TTC549 (cell line): Measurements from ENCODE around the gene SLC23A2.
"Not testable (repeated sequence)": the region's sequence is repeated elsewhere in the genome, so short reads cannot be mapped to it uniquely, and the experiment has no call there.

ENCODE experiments used
- FAIRE-seq: peaks from 2 replicates; lab custom pipeline; 2012; peaks lifted over from hg19 to GRCh38; lab: Jason Lieb, UNC

The SLC23A2 gene

DNA sequence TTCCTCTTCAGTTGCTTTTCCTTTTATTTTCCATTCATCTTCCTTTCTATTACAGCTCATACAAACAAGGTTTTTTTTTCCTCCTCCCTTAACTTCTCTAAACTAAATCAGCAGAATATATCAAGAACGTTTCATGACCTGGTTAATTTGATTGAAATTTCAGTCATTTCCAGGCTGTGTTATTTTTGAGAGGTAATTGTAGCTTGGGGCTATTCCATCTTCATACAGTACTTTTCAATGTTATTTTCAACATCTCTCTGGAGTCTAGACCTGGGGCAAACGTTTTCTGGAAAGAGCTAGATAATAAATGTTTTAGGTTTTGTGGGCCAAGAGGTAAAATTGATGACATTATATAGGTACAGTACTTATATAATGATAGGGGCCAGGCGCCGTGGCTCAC, 4.0 kb upstream of the SLC23A2 start:
- no peak for FAIRE-seq

DNA sequence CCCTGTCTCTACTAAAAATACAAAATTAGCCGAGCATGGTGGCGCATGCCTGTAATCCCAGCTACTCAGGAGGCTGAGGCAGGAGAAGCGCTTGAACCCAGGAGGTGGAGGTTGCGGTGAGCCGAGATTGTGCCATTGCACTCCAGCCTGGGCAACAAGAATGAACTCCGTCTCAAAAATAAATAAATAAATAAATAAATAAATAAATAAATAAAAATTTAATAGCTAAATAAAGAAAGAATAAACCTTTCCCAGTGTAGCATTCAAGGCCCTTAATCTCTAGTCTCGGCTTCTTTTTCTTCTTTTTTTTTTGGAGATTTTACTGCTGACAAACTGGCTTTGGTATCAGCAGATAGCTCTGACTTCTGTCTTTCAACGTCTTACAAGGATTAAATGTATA, 3.5 kb upstream of the SLC23A2 start:
- not testable (repeated sequence) for FAIRE-seq

DNA sequence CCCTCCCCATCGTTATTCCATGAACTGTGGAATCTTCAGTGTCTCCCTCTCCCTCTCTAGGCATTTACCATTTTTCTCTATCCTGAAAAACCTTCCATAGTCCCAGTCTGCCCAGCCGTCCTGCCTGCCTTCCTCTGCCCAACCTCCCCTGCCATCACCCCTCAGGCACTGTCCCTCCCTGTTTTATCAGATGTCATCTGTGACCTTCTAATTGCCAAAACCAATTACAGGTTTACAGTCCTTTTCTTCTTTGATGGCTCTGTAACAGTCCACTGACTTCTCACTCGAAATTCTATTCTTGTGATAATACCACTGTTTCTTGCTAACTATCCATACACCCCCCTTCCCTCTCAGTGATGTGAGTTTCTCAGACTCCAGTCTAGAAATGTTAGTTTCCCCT, 2.3 kb upstream of the SLC23A2 start:
- FAIRE-seq, result no peak

DNA sequence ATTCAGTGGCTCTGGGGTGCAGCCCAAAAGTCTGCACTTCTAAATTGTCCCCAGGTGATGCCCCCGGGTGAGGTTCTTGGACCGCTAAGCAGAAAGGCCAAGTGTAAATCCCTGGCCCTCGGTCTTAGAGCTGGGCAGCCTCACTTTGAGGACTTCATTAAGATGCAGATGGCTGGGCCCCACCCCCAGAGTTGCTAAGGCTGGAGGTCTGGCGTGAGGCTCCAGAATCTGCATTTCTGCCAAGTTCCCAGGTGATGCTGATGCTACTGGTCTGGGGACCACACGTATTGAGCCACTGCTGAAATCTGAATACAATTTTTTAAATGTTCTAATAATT, 735 bp upstream of the SLC23A2 start:
- no peak for FAIRE-seq

- FAIRE-seq, result no peak
These were observed 792 bp downstream of the SLC23A2 start for GRCh38 chr20:5000263-5001173.

GRCh38 chr20:4999788-5000187, 1.5 kb downstream of the SLC23A2 start:
- no peak for FAIRE-seq

GRCh38 chr20:4998160-4998651, 3.1 kb downstream of the SLC23A2 start:
- no peak for FAIRE-seq

GRCh38 chr20:4997222-4997621, 4.1 kb downstream of the SLC23A2 start:
- no peak for FAIRE-seq

DNA sequence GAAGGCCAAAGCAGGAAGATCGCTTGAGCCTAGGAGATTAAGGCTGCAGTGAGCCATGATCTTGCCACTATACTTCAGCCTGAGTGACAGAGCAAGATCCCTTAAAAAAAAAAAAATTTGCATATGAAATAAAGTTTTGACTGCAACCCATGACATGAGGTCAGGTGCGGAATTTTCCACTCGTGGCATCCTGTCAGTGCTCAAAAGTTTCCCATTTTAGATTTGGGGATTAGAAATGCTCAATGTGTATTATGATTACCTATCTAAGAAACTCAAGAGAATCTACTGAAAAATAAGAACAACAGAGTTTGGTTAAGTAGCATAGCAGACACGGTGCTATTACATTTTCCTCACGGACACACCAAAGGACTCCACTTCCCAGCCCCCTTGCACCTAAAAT, 11.7 kb downstream of the SLC23A2 start:
- FAIRE-seq, result no peak

- no peak for FAIRE-seq
These were observed 14.2 kb downstream of the SLC23A2 start for GRCh38 chr20:4987130-4987529.

GRCh38 chr20:4985658-4986057, 15.7 kb downstream of the SLC23A2 start:
- no peak for FAIRE-seq

DNA sequence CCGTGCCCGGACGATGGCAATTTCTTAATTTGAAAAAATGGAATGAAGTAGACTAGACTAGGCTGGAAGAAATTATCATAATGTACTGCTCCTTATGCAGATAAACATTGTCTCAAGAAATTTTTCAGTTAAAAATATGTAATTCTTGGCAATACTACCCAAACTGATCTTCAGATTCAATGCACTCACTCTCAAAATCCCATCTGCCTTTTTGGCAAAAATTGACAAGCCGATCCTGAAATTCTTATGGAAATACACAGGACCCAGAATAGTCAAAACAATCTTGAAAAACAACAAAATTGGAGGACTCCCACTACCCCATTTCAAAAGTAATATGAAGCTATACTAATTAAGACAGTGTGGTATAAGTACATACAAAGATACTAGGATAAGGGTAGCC, 19.0 kb downstream of the SLC23A2 start:
- no peak for FAIRE-seq

DNA sequence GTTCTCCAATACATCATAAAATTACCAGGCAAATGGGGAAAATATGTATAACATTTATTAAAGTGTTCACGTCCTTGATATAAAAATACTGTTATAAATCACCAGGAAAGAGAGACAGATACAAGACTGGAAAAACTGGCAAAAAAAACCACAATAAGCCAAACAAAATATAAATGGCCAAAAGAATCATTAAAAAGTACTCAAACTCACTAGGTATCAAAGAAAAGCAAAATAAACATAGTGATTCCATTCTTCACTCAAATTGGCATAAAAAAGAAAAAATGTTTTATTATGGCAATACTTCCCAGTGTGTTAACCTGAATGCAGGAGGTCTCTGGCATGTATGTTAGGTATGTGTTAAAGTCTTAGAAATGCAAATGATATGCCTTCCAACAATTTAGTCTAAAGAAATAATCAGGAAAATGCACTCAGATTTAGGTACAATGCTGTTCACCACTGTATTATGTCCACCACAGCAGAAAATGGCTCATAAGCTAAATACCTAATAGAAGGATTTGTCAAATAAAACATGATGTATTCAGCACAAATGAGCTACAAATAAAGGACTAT, 21.4 kb downstream of the SLC23A2 start:
- FAIRE-seq, result no peak

- FAIRE-seq, result no peak
These were observed 23.0 kb downstream of the SLC23A2 start for GRCh38 chr20:4978050-4978918.

GRCh38 chr20:4976014-4976413, 25.3 kb downstream of the SLC23A2 start:
- not testable (repeated sequence) for FAIRE-seq

- no peak for FAIRE-seq
These were observed 27.8 kb downstream of the SLC23A2 start for GRCh38 chr20:4973330-4974097.

GRCh38 chr20:4972506-4973251, 28.6 kb downstream of the SLC23A2 start:
- no peak for FAIRE-seq

DNA sequence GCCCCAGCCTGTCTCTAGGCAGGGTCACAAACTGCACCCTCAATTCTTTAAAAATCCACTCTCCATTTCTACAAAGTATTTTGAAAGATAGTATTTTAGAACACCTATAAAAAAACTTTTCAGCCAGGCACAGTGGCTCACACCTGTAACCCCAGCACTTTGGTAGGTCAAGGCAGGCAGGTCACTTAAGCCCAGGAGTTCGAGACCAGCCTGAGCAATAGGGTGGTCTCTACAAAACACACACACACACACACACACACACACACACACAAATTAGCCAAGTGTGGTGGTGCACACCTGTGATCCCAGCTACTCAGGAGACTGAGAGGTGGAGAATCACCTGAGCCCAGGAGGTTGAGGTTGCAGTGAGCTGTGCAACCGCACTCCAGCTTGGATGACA, 30.2 kb downstream of the SLC23A2 start:
- FAIRE-seq, result no peak

DNA sequence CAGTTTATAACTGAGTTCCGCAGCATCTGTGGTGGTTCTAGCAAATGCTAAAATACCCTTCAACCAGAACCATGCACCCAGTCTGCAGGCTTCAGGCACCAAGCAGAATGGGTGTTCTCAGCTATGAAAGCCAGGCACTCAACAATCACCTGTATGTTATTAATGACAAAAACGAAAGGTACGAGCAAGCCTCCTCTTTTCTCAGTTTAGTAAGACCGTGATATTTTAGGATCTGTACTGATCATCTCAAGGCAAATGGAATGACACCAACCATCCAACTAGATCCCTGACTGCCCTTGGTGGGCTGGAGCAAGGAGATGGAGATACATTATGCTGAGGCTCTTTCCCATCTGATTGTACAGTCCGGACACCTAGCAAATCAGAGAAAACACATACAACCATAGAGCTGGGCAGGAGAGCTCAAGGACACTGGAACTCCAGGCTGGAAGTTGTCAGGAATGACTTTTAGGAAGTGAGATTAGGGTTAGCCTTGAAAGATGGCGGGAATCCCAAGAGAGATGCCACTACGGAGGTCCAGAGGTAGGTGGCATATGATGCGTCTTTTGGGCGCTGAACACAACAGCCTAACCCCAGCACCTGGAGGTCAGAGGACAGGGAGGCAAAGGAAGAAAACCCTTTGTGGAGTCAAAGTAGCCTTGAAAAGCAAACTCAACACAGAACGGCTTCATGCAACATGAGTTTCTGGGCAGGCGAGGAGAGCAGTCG, 33.4 kb downstream of the SLC23A2 start:
- no peak for FAIRE-seq
